CD4-positive, alpha-beta T cell (primary cell): ENCODE measurements around the gene CAMSAP2. TPM values are rescaled to one million over a fixed set of nuclear protein-coding genes. Genes with fewer than 3 reads are reported as not detected.

Experiments used
- ATAC-seq: fragments of 200-7000 bp; cut with Tn5 transposase; one replicate; pipeline ENCODE4 v1.10.0; 2022; ENCODE audit warnings: mild to moderate bottlenecking; ENCODE audit not compliant: poor library complexity
- CTCF ChIA-PET: fragments of 350-600 bp; sonication (Branson Sonifier 250); formaldehyde crosslinking; loops from one replicate; lab custom pipeline; 2021; ENCODE audit warnings: antibody characterized with exemption, inconsistent platforms; lab: Charles Lee
- POLR2A ChIA-PET: fragments of 350-600 bp; sonication (Branson Sonifier 250); formaldehyde crosslinking; loops from one replicate; lab custom pipeline; 2021; ENCODE audit warnings: antibody characterized with exemption, inconsistent platforms; lab: Charles Lee
- DNase-seq, 14 experiments: peaks; one replicate each; pipeline ENCODE4 v3.0.0-alpha.2; 2013 to 2020; ENCODE audit warnings: mixed read lengths in 2 of 14
- H3K27ac ChIP-seq, 2 donors: one replicate each; pipeline versions ENCODE4 v1.5.1 to v1.7.0; 2013; ENCODE audit warnings: low read length in 2 of 2, low read depth in 1 of 2, mild to moderate bottlenecking in 1 of 2
- H3K27me3 ChIP-seq, 2 experiments: 1 replicate in 1 of 2; 2 replicates in 1 of 2; pipeline versions ENCODE4 v1.6.1 to v1.7.0; 2013; ENCODE audit warnings: low read length in 2 of 2, control low read depth in 1 of 2, mild to moderate bottlenecking in 1 of 2, moderate library complexity in 1 of 2; ENCODE audit not compliant: insufficient read depth in 2 of 2, control insufficient read depth in 1 of 2
- H3K36me3 ChIP-seq: one replicate; pipeline ENCODE4 v1.6.1; 2013; ENCODE audit warnings: low read length, control low read depth; ENCODE audit not compliant: insufficient read depth
- H3K4me1 ChIP-seq: one replicate; pipeline ENCODE4 v1.6.1; 2013; ENCODE audit warnings: low read length, control low read depth; ENCODE audit not compliant: insufficient read depth
- H3K4me3 ChIP-seq: one replicate; pipeline ENCODE4 v1.5.1; 2013; ENCODE audit warnings: mild to moderate bottlenecking, low read length, moderate library complexity
- H3K9me3 ChIP-seq, 2 experiments: 1 replicate in 1 of 2; 2 replicates in 1 of 2; pipeline versions ENCODE4 v1.6.1 to v1.7.0; 2013; ENCODE audit warnings: low read length in 2 of 2, mild to moderate bottlenecking in 2 of 2, control low read depth in 1 of 2, moderate library complexity in 1 of 2; ENCODE audit not compliant: control insufficient read depth in 1 of 2, insufficient read depth in 1 of 2
- H3K27ac Mint-ChIP-seq: one replicate; pipeline ENCODE4 v1.8.0; 2020; ENCODE audit warnings: mixed read lengths
- H3K27me3 Mint-ChIP-seq: one replicate; pipeline ENCODE4 v1.8.0; 2021; ENCODE audit warnings: mixed read lengths
- H3K36me3 Mint-ChIP-seq: one replicate; pipeline ENCODE4 v1.8.0; 2021; ENCODE audit warnings: low read depth, mixed read lengths
- H3K4me1 Mint-ChIP-seq: one replicate; pipeline ENCODE4 v1.8.0; 2021; ENCODE audit warnings: low read depth, mixed read lengths
- H3K4me3 Mint-ChIP-seq: one replicate; pipeline ENCODE4 v1.8.0; 2020; ENCODE audit warnings: mild to moderate bottlenecking, mixed read lengths
- H3K9me3 Mint-ChIP-seq: one replicate; pipeline ENCODE4 v1.8.0; 2020; ENCODE audit warnings: mixed read lengths
- intact Hi-C, 2 experiments: fragments of 100-400 bp; cut with DNase I in 1 of 2; cut with micrococcal nuclease in 1 of 2; formaldehyde crosslinking; loops; one replicate each; pipeline versions ENCODE4 v1.15.1 to v1.9.0; 2023 to 2025; cut with DNase I, micrococcal nuclease
- total RNA-seq, 174 experiments: library from RNA in 2 of 174; stranded (reverse) in 2 of 174; gene quantifications; one replicate each; pipeline ENCODE4 v1.2.3 and lab custom pipeline; 2021 to 2026
- TF ChIP-seq, protein P1 (sequence below): fragments of 200-600 bp; IDR thresholded peaks from one replicate; pipeline ENCODE4 v1.8.0; 2022; ENCODE audit warnings: antibody characterized with exemption, mild to moderate bottlenecking

Gene CAMSAP2
- total RNA-seq, 2 experiments from 2014 or later: 4.4 to 5.7 TPM

DNA sequence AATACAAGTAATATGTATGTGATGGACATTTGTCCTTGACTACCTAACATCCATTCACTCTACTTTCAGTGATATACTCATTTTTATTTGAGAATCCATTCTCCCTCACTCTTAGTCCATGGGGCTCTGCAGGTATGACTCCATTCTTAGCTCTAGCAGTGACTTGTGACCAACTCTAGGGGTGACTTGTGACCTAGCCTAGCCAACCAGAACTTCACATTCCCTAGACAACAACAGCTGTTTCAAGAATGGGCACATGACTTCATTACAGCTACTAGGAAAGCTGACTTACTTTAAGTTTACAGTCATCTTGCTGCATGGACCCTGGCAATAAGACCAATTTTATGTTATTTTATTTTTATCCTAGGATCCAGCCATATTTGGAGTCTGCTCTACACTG lies 45.4 kb upstream of the CAMSAP2 start:
- no peaks in the 10 kb centered on the region for H3K4me1 Mint-ChIP-seq
- TF ChIP-seq, protein P1, sequence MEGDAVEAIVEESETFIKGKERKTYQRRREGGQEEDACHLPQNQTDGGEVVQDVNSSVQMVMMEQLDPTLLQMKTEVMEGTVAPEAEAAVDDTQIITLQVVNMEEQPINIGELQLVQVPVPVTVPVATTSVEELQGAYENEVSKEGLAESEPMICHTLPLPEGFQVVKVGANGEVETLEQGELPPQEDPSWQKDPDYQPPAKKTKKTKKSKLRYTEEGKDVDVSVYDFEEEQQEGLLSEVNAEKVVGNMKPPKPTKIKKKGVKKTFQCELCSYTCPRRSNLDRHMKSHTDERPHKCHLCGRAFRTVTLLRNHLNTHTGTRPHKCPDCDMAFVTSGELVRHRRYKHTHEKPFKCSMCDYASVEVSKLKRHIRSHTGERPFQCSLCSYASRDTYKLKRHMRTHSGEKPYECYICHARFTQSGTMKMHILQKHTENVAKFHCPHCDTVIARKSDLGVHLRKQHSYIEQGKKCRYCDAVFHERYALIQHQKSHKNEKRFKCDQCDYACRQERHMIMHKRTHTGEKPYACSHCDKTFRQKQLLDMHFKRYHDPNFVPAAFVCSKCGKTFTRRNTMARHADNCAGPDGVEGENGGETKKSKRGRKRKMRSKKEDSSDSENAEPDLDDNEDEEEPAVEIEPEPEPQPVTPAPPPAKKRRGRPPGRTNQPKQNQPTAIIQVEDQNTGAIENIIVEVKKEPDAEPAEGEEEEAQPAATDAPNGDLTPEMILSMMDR: no peak
- H3K4me3 Mint-ChIP-seq: no peak overlapping the region
- DNase-seq (no peak), ATAC-seq (no peak)
- no peaks in the 10 kb centered on the region for H3K36me3 Mint-ChIP-seq
- no peaks in the 10 kb centered on the region for H3K4me1 ChIP-seq
- no peaks in the 10 kb centered on the region for H3K9me3 ChIP-seq
- no peaks in the 10 kb centered on the region for H3K9me3 Mint-ChIP-seq
- H3K27me3 ChIP-seq: no peaks in the 10 kb centered on the region
- no peak overlapping the region for H3K27ac Mint-ChIP-seq
- H3K27me3 Mint-ChIP-seq: peaks cover 9% of the 10 kb centered on the region
- H3K36me3 ChIP-seq: no peaks in the 10 kb centered on the region
- no peak overlapping the region for H3K4me3 ChIP-seq
- intact Hi-C loops: no loop called here
- ChIA-PET CTCF (interaction anchor here (0.7 kb wide), 1 partner anchor 23 kb away, joined by 3 read pairs; no protein-coding TSS in a partner anchor), POLR2A (no interaction called here)
- H3K27ac ChIP-seq: no peak overlapping the region

DNA sequence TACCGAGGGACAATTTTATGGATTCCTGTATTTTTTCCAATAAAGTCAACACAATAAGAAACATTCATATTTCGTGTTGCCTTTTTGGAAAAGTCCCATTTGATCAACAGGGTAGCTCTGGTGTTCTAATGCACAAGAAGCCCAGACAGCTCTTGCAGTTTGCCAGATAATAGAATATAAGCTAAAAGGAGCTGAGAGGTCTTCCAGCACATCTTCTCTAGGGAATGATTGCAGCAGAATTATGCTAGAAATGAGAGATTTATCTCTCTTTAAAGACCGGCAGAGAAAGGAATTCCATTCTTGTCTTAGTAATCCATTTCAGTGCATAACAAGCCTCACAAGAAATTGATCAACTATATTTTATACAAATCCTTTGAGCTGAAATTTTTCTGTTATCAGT lies 44.0 kb upstream of the CAMSAP2 start:
- H3K9me3 Mint-ChIP-seq: no peaks in the 10 kb centered on the region
- H3K36me3 Mint-ChIP-seq: no peaks in the 10 kb centered on the region
- no peaks in the 10 kb centered on the region for H3K4me1 Mint-ChIP-seq
- Histone ChIP-seq H3K4me1 (no peaks in the 10 kb centered on the region), H3K27me3 (no peaks in the 10 kb centered on the region), H3K36me3 (no peaks in the 10 kb centered on the region), H3K4me3 (no peak overlapping the region), H3K9me3 (no peaks in the 10 kb centered on the region), H3K27ac (no peak overlapping the region)
- TF ChIP-seq, protein P1: no peak
- no peak overlapping the region for H3K4me3 Mint-ChIP-seq
- DNase-seq (no peak), ATAC-seq (no peak)
- ChIA-PET CTCF (no interaction called here), POLR2A (no interaction called here)
- no peak overlapping the region for H3K27ac Mint-ChIP-seq
- intact Hi-C loops: no loop called here
- peaks cover 9% of the 10 kb centered on the region for H3K27me3 Mint-ChIP-seq

DNA sequence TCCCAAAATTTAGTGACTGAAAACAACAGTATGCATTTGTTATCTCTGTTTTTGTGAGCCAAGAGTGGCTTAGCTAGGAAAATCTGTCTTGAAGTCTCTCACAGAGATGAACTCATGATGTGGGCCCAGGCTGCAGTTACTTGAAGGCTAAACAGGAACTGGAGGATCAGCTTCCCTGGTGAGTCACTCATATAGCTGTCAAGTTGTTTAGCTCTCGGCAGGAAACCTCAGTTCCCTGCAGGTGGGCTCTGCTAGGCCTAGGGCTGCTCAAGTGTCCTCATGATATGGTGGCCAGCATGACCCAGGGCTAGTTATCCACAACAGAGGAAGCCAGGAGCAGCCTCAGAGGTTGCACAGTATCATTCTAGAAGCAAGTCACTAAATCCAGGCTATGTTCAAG lies 38.8 kb upstream of the CAMSAP2 start:
- Mint-ChIP-seq H3K36me3 (no peaks in the 10 kb centered on the region), H3K27me3 (peaks cover 9% of the 10 kb centered on the region), H3K9me3 (no peaks in the 10 kb centered on the region), H3K27ac (no peak overlapping the region), H3K4me1 (no peaks in the 10 kb centered on the region), H3K4me3 (no peak overlapping the region)
- intact Hi-C loops: no loop called here
- TF ChIP-seq, protein P1: no peak
- no peaks in the 10 kb centered on the region for H3K9me3 ChIP-seq
- no peaks in the 10 kb centered on the region for H3K36me3 ChIP-seq
- ChIA-PET POLR2A (no interaction called here), CTCF (no interaction called here)
- H3K4me1 ChIP-seq: no peaks in the 10 kb centered on the region
- no peak for ATAC-seq
- DNase-seq: peak in 1 of 14 experiments; percentile 27
- no peaks in the 10 kb centered on the region for H3K27me3 ChIP-seq
- no peak overlapping the region for H3K4me3 ChIP-seq
- no peak overlapping the region for H3K27ac ChIP-seq
